Loucy (cell line): ENCODE results near the gene UPF1.

Experiments used
- H2AFZ ChIP-seq: fragments of 200-600 bp; sonication (generic); 2 replicates; pipeline ENCODE4 v1.6.0; 2016; ENCODE audit warnings: antibody characterized with exemption, mild to moderate bottlenecking, low read length, moderate library complexity
- H3F3A ChIP-seq: fragments of 200-600 bp; 2 replicates; pipeline ENCODE4 v1.6.0; 2016; ENCODE audit warnings: antibody characterized with exemption, low read depth, mild to moderate bottlenecking
- H3K27me3 ChIP-seq: fragments of 200-600 bp; sonication (generic); 2 replicates; pipeline ENCODE4 v1.6.1; 2014; ENCODE audit warnings: low read length, mild to moderate bottlenecking; ENCODE audit not compliant: insufficient read depth, poor library complexity, severe bottlenecking
- H3K36me3 ChIP-seq: fragments of 200-600 bp; sonication (generic); 2 replicates; pipeline ENCODE4 v1.6.1; 2016; ENCODE audit warnings: low read length; ENCODE audit not compliant: insufficient read depth
- H3K4me1 ChIP-seq: fragments of 200-600 bp; sonication (generic); 2 replicates; pipeline ENCODE4 v1.5.1; 2014; ENCODE audit warnings: low read length, mild to moderate bottlenecking; ENCODE audit not compliant: insufficient read depth, poor library complexity, severe bottlenecking
- H3K4me2 ChIP-seq: fragments of 200-600 bp; sonication (generic); 2 replicates; pipeline ENCODE4 v1.6.0; 2014; ENCODE audit warnings: antibody characterized with exemption, low read length, low read depth, mild to moderate bottlenecking; ENCODE audit not compliant: poor library complexity, severe bottlenecking
- H3K4me3 ChIP-seq: fragments of 200-600 bp; sonication (generic); 2 replicates; pipeline ENCODE4 v1.5.1; 2014; ENCODE audit warnings: low read length, mild to moderate bottlenecking, mixed read lengths; ENCODE audit not compliant: poor library complexity, severe bottlenecking
- H3K79me2 ChIP-seq: fragments of 200-600 bp; sonication (generic); 2 replicates; pipeline ENCODE4 v1.6.1; 2014; ENCODE audit warnings: low read length; ENCODE audit not compliant: insufficient read depth
- H3K9ac ChIP-seq: fragments of 200-600 bp; sonication (generic); 2 replicates; pipeline ENCODE4 v1.6.0; 2014; ENCODE audit warnings: mild to moderate bottlenecking, low read depth, low read length, moderate library complexity; ENCODE audit not compliant: poor library complexity, severe bottlenecking
- H3K9me2 ChIP-seq: fragments of 200-600 bp; sonication (generic); replicated peaks from 2 replicates; pipeline ENCODE4 v1.6.1; 2016; ENCODE audit warnings: low read depth, low read length, mixed read lengths
- H3K9me3 ChIP-seq: fragments of 200-600 bp; sonication (generic); 2 replicates; pipeline ENCODE4 v1.6.1; 2014; ENCODE audit warnings: mild to moderate bottlenecking, antibody characterized with exemption, low read length, low read depth; ENCODE audit not compliant: insufficient read depth
- H4K20me1 ChIP-seq: fragments of 200-600 bp; sonication (generic); 2 replicates; pipeline ENCODE4 v1.6.0; 2014; ENCODE audit warnings: antibody characterized with exemption, low read length, mild to moderate bottlenecking; ENCODE audit not compliant: insufficient read depth, poor library complexity, severe bottlenecking
- EZH2phosphoT487 ChIP-seq: fragments of 200-600 bp; IDR thresholded peaks from 2 replicates; pipeline ENCODE4 v1.6.1; 2018; ENCODE audit warnings: antibody characterized with exemption, mild to moderate bottlenecking, moderate library complexity, borderline replicate concordance
- TF ChIP-seq, protein P1 (sequence below): fragments of 200-600 bp; sonication (generic); conservative IDR thresholded peaks from 2 replicates; pipeline ENCODE4 v1.5.1; 2014; ENCODE audit warnings: mild to moderate bottlenecking, antibody characterized with exemption, low read length

The UPF1 gene

GRCh38 chr19:18910010-18910409 lies 78.3 kb downstream of the UPF1 start:
- no peak overlapping the region for H3K9ac ChIP-seq
- H3K4me1 ChIP-seq = no peaks in the 10 kb centered on the region
- no peaks in the 10 kb centered on the region; the same call in 1 of the 2 replicates for H3K36me3 ChIP-seq
- H2AFZ ChIP-seq = no peak overlapping the region
- no peak for TF ChIP-seq EZH2phosphoT487
- TF ChIP-seq, protein P1, sequence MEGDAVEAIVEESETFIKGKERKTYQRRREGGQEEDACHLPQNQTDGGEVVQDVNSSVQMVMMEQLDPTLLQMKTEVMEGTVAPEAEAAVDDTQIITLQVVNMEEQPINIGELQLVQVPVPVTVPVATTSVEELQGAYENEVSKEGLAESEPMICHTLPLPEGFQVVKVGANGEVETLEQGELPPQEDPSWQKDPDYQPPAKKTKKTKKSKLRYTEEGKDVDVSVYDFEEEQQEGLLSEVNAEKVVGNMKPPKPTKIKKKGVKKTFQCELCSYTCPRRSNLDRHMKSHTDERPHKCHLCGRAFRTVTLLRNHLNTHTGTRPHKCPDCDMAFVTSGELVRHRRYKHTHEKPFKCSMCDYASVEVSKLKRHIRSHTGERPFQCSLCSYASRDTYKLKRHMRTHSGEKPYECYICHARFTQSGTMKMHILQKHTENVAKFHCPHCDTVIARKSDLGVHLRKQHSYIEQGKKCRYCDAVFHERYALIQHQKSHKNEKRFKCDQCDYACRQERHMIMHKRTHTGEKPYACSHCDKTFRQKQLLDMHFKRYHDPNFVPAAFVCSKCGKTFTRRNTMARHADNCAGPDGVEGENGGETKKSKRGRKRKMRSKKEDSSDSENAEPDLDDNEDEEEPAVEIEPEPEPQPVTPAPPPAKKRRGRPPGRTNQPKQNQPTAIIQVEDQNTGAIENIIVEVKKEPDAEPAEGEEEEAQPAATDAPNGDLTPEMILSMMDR = no peak
- H3K4me3 ChIP-seq = no peak overlapping the region
- H3K4me2 ChIP-seq = no peak overlapping the region
- no peaks in the 10 kb centered on the region for H3K9me3 ChIP-seq
- no peaks in the 10 kb centered on the region for H3F3A ChIP-seq
- H4K20me1 ChIP-seq = peaks cover 2% of the 10 kb centered on the region
- no peaks in the 10 kb centered on the region for H3K9me2 ChIP-seq
- H3K79me2 ChIP-seq = peaks cover 22% of the 10 kb centered on the region; the same call in 1 of the 2 replicates
- no peaks in the 10 kb centered on the region for H3K27me3 ChIP-seq

DNA sequence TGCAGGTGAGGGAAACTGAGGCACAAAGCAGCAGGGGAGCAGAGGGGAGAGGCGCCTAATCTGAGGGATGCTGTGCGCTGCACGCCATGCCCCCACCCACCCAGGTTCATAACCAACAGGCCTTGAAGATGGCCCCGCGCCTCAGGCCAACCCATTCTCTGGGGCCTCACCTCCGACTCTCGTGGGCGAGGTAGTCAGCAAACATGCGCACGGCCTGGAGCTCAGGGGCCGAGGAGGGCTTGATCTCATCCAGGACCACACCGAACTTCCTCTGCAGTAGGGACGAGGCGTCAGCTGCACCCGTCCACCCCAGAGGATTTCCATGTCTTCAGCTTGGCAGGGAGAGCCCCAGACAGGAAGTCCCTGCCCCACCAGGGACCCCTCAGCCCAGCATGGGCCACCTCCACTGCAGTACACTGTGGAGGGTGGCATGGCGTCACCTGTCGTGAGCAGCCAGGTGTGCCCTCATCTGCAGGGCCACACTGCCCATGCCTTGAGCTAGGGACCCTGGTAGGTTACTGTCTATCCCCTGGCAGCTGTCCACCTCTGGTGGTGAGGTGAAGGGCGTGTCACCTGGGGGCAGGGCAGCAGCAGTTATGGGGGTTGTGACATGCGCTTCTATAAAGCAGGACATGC lies 79.2 kb downstream of the UPF1 start:
- Histone ChIP-seq H3F3A (no peaks in the 10 kb centered on the region), H4K20me1 (peaks cover 7% of the 10 kb centered on the region), H3K36me3 (no peaks in the 10 kb centered on the region; the same call in 1 of the 2 replicates), H3K27me3 (no peaks in the 10 kb centered on the region), H3K79me2 (peaks cover 31% of the 10 kb centered on the region), H3K4me2 (no peak overlapping the region), H2AFZ (no peak overlapping the region), H3K9me2 (no peaks in the 10 kb centered on the region), H3K4me1 (peaks cover 3% of the 10 kb centered on the region), H3K9ac (no peak overlapping the region), H3K9me3 (no peaks in the 10 kb centered on the region), H3K4me3 (no peak overlapping the region)
- no peak for TF ChIP-seq EZH2phosphoT487
- TF ChIP-seq, protein P1 = no peak

DNA sequence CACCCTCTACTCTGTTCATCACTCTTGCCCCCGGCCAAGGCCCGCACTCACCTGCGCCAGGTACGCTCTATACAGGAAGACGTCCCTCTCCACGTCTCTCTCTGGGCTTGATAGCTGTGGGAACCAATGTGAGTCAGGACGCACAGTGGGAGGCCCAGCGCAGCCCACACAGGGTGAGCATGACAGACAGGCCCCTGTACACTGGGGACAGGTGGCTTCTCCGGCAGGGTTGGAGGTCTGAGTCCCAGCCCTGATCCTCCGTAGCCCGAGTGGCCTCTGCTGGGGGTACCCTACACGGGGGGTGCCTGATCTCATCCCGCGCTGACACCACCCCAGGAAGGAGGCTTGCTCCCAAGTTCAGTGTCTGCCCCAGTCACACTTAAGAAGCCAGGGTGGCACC lies 81.2 kb downstream of the UPF1 start:
- Histone ChIP-seq H3K79me2 (peaks cover 48% of the 10 kb centered on the region), H3K36me3 (no peaks in the 10 kb centered on the region; the same call in 1 of the 2 replicates), H3F3A (no peaks in the 10 kb centered on the region), H4K20me1 (peaks cover 10% of the 10 kb centered on the region), H3K9me2 (no peaks in the 10 kb centered on the region), H3K27me3 (no peaks in the 10 kb centered on the region), H3K4me1 (peaks cover 3% of the 10 kb centered on the region), H3K9ac (no peak overlapping the region), H3K9me3 (no peaks in the 10 kb centered on the region), H2AFZ (no peak overlapping the region), H3K4me3 (no peak overlapping the region), H3K4me2 (no peak overlapping the region)
- TF ChIP-seq, protein P1 = no peak
- no peak for TF ChIP-seq EZH2phosphoT487
